Suprapubic skin (tissue), 4 donors: ENCODE results near the gene PCDHA1. TPM values are rescaled to one million over a fixed set of nuclear protein-coding genes. Genes with fewer than 3 reads are reported as not detected.

Experiments used
- DNase-seq, 2 donors: peaks; one replicate each; pipeline ENCODE4 v3.0.0-alpha.2; 2019; ENCODE audit warnings: low spot score in 2 of 2
- H3K27ac ChIP-seq: fragments of 200-600 bp; sonication (generic); one replicate; pipeline ENCODE4 v1.5.1; 2019
- H3K27me3 ChIP-seq: fragments of 200-600 bp; sonication (generic); one replicate; pipeline ENCODE4 v1.5.1; 2019
- H3K36me3 ChIP-seq: fragments of 200-600 bp; sonication (generic); one replicate; pipeline ENCODE4 v1.5.1; 2019
- H3K4me1 ChIP-seq: fragments of 200-600 bp; sonication (generic); one replicate; pipeline ENCODE4 v1.5.1; 2019
- H3K4me3 ChIP-seq: fragments of 200-600 bp; sonication (generic); one replicate; pipeline ENCODE4 v1.5.1; 2019; ENCODE audit warnings: mild to moderate bottlenecking
- H3K9me3 ChIP-seq: fragments of 200-600 bp; sonication (generic); one replicate; pipeline ENCODE4 v1.5.1; 2019
- EP300 ChIP-seq: sonication (generic); formaldehyde crosslinking; IDR thresholded peaks from one replicate; pipeline ENCODE4 v1.6.1; 2017; ENCODE audit warnings: antibody characterized with exemption
- POLR2A ChIP-seq, 2 donors: fragments of 450-650 bp; IDR thresholded peaks; one replicate each; pipeline ENCODE4 v1.6.1; 2017; ENCODE audit warnings: antibody characterized with exemption in 2 of 2, mild to moderate bottlenecking in 2 of 2, moderate library complexity in 2 of 2
- POLR2AphosphoS5 ChIP-seq, 3 donors: sonication (generic); formaldehyde crosslinking; IDR thresholded peaks; one replicate each; pipeline ENCODE4 v1.6.1; 2017; ENCODE audit warnings: antibody characterized with exemption in 3 of 3
- whole genome bisulfite sequencing: methylation state at CpG from one replicate; pipeline ENCODE4 v1.1.5; 2018; 5-methylcytosine and 5-hydroxymethylcytosine counted together
- total RNA-seq, 4 donors: library from RNA; depleted of rRNA; stranded (reverse); fragments of >200 nt; gene quantifications; one replicate each; pipeline ENCODE4 v1.1.0, GENCODE V29; 2016
- TF ChIP-seq, protein P1 (sequence below), 2 donors: fragments of 200-600 bp in 1 of 2; fragments of 450-650 bp in 1 of 2; sonication (generic) in 1 of 2; IDR thresholded peaks; one replicate each; pipeline ENCODE4 v1.5.1; 2016 to 2019; ENCODE audit warnings: antibody characterized with exemption in 2 of 2, mild to moderate bottlenecking in 1 of 2, moderate library complexity in 1 of 2

The PCDHA1 gene
- total RNA-seq, 4 donors from 2014 or later: not detected

DNA sequence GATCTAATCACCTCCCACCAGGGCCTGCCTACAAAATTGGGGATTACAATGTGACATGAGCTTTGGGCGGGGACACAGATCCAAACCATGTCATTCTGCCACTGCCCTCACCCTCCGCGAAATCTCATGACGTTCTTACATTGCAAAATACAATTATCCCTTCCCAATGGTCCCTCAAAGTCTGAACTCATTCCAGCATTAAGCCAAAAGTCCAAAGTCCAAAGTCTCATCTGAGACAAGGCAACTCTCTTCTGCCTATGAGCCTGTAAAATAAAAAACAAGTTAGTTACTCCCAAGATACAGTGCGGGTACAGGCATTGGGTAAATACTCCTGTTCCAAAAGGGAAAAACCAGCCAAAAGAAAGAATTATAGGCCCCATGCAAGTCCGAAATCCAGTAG, 165.7 kb downstream of the PCDHA1 start:
- no peak overlapping the region for H3K27ac ChIP-seq
- 77% methylated on average over 6 of the region's 6 CpGs for WGBS
- TF ChIP-seq POLR2AphosphoS5 (IDR thresholded peaks at IDR 0.05) (no peak), POLR2A (IDR thresholded peaks at IDR 0.05) (no peak), EP300 (no peak)
- TF ChIP-seq, protein P1, sequence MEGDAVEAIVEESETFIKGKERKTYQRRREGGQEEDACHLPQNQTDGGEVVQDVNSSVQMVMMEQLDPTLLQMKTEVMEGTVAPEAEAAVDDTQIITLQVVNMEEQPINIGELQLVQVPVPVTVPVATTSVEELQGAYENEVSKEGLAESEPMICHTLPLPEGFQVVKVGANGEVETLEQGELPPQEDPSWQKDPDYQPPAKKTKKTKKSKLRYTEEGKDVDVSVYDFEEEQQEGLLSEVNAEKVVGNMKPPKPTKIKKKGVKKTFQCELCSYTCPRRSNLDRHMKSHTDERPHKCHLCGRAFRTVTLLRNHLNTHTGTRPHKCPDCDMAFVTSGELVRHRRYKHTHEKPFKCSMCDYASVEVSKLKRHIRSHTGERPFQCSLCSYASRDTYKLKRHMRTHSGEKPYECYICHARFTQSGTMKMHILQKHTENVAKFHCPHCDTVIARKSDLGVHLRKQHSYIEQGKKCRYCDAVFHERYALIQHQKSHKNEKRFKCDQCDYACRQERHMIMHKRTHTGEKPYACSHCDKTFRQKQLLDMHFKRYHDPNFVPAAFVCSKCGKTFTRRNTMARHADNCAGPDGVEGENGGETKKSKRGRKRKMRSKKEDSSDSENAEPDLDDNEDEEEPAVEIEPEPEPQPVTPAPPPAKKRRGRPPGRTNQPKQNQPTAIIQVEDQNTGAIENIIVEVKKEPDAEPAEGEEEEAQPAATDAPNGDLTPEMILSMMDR (IDR thresholded peaks at IDR 0.05): no peak
- DNase-seq: no peak
- no peak overlapping the region for H3K4me3 ChIP-seq
- H3K9me3 ChIP-seq: peaks cover 3% of the 10 kb centered on the region
- no peaks in the 10 kb centered on the region for H3K4me1 ChIP-seq
- H3K36me3 ChIP-seq: no peaks in the 10 kb centered on the region
- H3K27me3 ChIP-seq: no peaks in the 10 kb centered on the region

DNA sequence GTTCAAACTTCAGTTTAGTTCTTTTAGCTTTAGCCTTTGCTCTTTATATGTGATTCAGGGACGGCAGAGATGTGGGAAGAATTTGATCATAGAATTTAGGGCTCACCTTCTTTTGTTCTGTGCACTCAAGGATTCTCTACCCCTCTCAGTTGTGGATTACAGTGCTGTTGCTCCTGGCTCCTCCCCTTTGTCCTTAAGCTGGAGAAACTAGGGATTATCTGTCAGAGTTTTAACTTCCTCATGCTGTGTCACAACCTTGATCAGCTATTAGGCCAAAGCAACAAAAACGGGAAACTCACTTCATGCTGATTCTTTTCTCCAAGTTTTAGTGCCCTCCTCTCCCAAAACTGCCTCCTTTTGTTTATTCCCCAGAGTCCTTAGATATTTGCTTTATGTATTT, 167.3 kb downstream of the PCDHA1 start:
- 39% methylated on average over 2 of the region's 2 CpGs for WGBS
- Histone ChIP-seq H3K4me3 (no peak overlapping the region), H3K4me1 (no peaks in the 10 kb centered on the region), H3K27ac (no peak overlapping the region), H3K9me3 (peaks cover 3% of the 10 kb centered on the region), H3K27me3 (no peaks in the 10 kb centered on the region), H3K36me3 (no peaks in the 10 kb centered on the region)
- DNase-seq: no peak
- TF ChIP-seq EP300 (no peak), POLR2AphosphoS5 (IDR thresholded peaks at IDR 0.05) (no peak), POLR2A (IDR thresholded peaks at IDR 0.05) (no peak)
- TF ChIP-seq, protein P1 (IDR thresholded peaks at IDR 0.05): no peak

DNA sequence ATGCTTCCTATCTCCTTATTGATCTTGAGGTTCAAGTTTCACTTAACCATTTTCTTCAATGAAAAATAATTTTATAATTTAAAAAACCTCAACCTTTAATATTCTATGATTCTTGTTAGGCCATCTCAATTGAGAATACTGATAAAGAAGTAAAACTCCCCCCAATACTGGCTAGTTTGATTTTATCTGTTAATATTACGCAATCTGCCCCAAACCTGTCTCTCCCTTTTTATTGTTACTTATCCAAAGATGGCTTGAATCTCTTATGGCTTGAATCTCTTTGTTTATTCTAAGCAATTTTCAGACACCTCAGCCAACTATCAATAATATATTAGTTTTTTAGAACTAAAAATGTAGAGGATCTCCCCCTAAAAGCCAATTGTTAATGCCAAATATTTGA, 176.2 kb downstream of the PCDHA1 start:
- H3K4me3 ChIP-seq: no peak overlapping the region
- peaks cover 17% of the 10 kb centered on the region for H3K27me3 ChIP-seq
- no peak overlapping the region for H3K27ac ChIP-seq
- 92% methylated on average over 1 of the region's 1 CpG for WGBS
- DNase-seq: no peak
- H3K9me3 ChIP-seq: no peaks in the 10 kb centered on the region
- no peaks in the 10 kb centered on the region for H3K36me3 ChIP-seq
- H3K4me1 ChIP-seq: peaks cover 14% of the 10 kb centered on the region
- TF ChIP-seq EP300: no peak
- no peak for TF ChIP-seq POLR2A (IDR thresholded peaks at IDR 0.05)
- TF ChIP-seq, protein P1 (IDR thresholded peaks at IDR 0.05): no peak
- no peak for TF ChIP-seq POLR2AphosphoS5 (IDR thresholded peaks at IDR 0.05)

DNA sequence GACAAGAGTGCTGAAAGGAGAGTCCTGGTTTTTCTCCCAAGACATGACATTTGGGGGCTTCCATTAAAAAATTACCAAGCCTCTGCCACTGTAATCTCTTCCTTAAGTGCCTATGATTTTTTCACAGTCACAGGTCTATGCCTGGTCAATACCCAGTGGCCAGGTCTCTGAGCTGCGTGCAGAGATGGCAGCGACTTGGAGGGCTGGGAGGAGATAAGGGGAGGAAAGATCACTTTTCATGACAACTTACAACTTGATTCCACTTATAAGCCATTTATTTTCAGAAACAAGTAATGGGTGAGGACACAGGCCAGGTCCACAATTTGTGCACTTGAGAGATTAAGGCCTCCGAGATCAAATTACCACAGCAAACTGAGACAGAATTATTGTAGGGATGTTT, 178.4 kb downstream of the PCDHA1 start:
- H3K27me3 ChIP-seq: peaks cover 25% of the 10 kb centered on the region
- H3K27ac ChIP-seq: no peak overlapping the region
- TF ChIP-seq POLR2AphosphoS5 (IDR thresholded peaks at IDR 0.05) (no peak), POLR2A (IDR thresholded peaks at IDR 0.05) (no peak), EP300 (no peak)
- TF ChIP-seq, protein P1 (IDR thresholded peaks at IDR 0.05): no peak
- H3K36me3 ChIP-seq: no peaks in the 10 kb centered on the region
- no peak for DNase-seq
- peaks cover 15% of the 10 kb centered on the region for H3K4me1 ChIP-seq
- H3K4me3 ChIP-seq: no peak overlapping the region
- no peaks in the 10 kb centered on the region for H3K9me3 ChIP-seq
- 84% methylated on average over 3 of the region's 3 CpGs for WGBS

DNA sequence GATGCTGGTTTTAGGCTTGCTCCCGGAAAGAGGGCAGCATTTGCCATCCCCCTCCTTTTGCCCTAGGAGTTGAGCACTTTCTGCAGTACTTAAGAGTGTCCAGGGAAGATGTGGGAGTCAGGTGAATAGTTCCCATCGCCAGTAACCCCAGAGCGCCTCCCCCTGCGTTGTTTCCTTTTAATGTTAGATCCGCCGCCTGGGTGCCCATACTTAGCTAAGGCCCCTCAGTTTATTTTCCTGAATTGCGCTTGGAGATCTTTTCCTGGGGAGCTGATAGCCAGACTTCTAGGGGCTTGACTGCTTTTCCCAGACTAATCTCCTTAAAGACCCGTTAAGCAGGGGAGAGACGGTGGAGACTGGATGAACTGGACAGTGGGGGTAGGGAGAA, 180.0 kb downstream of the PCDHA1 start:
- no peak for TF ChIP-seq EP300
- TF ChIP-seq POLR2AphosphoS5 (IDR thresholded peaks at IDR 0.05): no peak
- H3K9me3 ChIP-seq: no peaks in the 10 kb centered on the region
- H3K4me1 ChIP-seq: peaks cover 15% of the 10 kb centered on the region
- DNase-seq: no peak
- H3K36me3 ChIP-seq: no peaks in the 10 kb centered on the region
- H3K27ac ChIP-seq: no peak overlapping the region
- peak overlapping the region; percentile 53 for H3K4me3 ChIP-seq
- 2% methylated on average over 9 of the region's 9 CpGs for WGBS
- peaks cover 25% of the 10 kb centered on the region for H3K27me3 ChIP-seq
